ENCODE results near the gene KLK1. TPM values are rescaled to one million over a fixed set of nuclear protein-coding genes. Genes with fewer than 3 reads are reported as not detected.
A peak's percentile ranks its signal among the peaks of the same experiment; 100 is the strongest.

The KLK1 gene
- total and polyA plus RNA-seq, 3 donors from 2014 or later, result 0.43 to 2.7 (median 1.2) TPM

DNA sequence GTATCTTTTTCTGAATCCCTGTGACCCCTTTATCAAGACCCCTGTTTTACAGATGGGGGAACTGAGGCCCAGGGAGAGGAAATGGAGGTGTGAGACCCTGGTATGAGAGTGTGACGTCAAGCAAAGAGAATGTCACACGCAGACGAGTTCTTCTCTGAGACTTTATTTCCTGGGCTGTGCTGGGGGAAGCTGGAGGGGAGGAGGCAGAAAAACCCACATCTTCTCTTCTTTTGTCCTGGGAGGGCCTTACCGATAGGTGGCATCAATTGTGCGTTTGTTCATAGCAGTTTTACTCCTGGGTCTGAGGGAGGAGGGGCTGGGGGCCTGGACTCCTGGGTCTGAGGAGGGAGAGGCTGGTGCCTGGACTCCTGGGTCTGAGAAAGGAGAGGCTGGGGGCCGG is 14.7 kb upstream of the KLK1 start:
- no peaks in the 10 kb centered on the region for H3K36me3 ChIP-seq (ENCODE audit: low read depth, missing control alignments)
- intact Hi-C loops (cut with DNase I; ENCODE audit: low total_unique reads), result no loop called here
- H3K9me3 ChIP-seq, result no peaks in the 10 kb centered on the region
- no peak overlapping the region for H3K27ac ChIP-seq
- peaks cover 4% of the 10 kb centered on the region for H3K4me1 ChIP-seq
- no peak for DNase-seq
- WGBS, 2 donors, result 32 to 34% methylated on average over 5 to 6 of the region's 6 CpGs
- H3K27me3 ChIP-seq, result no peaks in the 10 kb centered on the region
- TF ChIP-seq POLR2A (IDR thresholded peaks at IDR 0.05), result no peak
- no peak overlapping the region for H3K4me3 ChIP-seq

DNA sequence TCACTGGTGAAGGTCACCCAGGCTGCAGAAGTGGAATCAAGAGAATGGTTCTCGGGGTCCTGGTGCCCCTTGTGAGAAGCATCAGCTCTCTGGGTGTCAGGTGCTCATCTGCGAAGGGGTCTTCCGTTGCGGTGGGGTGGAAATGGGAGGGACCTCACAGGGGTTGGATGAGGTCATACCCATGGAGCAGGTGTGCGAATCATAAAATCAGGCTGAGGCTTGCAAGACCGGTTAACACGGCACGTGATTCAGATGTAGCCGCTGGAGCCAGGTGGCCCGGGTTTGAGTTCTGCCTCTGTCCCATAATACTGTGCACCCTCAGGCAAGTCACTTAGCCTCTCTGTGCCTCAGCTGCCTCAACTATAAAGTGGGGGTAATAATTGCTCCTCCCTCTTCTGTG is 13.7 kb upstream of the KLK1 start:
- no peak overlapping the region for H3K4me3 ChIP-seq
- H3K27ac ChIP-seq, result no peak overlapping the region
- TF ChIP-seq, protein P1, sequence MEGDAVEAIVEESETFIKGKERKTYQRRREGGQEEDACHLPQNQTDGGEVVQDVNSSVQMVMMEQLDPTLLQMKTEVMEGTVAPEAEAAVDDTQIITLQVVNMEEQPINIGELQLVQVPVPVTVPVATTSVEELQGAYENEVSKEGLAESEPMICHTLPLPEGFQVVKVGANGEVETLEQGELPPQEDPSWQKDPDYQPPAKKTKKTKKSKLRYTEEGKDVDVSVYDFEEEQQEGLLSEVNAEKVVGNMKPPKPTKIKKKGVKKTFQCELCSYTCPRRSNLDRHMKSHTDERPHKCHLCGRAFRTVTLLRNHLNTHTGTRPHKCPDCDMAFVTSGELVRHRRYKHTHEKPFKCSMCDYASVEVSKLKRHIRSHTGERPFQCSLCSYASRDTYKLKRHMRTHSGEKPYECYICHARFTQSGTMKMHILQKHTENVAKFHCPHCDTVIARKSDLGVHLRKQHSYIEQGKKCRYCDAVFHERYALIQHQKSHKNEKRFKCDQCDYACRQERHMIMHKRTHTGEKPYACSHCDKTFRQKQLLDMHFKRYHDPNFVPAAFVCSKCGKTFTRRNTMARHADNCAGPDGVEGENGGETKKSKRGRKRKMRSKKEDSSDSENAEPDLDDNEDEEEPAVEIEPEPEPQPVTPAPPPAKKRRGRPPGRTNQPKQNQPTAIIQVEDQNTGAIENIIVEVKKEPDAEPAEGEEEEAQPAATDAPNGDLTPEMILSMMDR (IDR thresholded peaks at IDR 0.05), result no peak
- no peak for TF ChIP-seq POLR2A (IDR thresholded peaks at IDR 0.05)
- 62 to 70% methylated on average over 10 of the region's 10 CpGs for WGBS, 2 donors
- intact Hi-C loops (cut with DNase I; ENCODE audit: low total_unique reads), result no loop called here
- H3K9me3 ChIP-seq, result no peaks in the 10 kb centered on the region
- DNase-seq, result no peak
- peaks cover 4% of the 10 kb centered on the region for H3K4me1 ChIP-seq
- H3K36me3 ChIP-seq (ENCODE audit: low read depth, missing control alignments), result no peaks in the 10 kb centered on the region
- no peaks in the 10 kb centered on the region for H3K27me3 ChIP-seq

DNA sequence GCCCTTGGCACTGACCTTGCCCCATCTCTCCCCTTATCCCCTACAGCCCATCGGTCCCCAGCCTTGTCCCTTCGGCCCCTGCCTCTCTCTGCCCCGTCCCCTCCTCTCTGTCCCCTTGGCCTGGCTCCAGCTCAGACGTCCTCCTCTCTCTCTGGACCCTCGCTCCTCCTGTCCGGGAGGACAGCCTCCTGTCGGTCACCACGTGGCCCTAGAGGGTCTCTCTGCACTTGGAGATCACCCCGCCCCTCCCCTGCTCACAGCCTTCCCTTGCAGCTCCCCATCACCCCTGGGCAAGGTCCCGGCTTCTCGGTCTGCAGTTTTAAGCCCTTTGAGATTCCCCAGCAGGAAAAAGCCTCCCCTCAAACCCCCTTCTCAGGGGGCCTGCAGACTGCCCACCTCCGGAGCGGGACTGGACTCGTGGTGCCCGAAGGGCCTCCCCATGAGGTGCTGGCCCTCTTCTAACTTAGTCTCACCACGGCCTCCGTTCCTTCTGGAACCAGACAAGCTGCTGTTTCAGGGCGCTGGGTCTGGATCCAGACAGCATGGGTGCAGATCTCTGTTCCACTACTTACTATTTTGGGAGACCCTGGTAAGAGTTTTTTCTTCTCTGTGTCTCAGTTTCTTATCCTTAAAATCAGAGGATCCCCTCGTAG is 13.1 kb upstream of the KLK1 start:
- H3K36me3 ChIP-seq (ENCODE audit: low read depth, missing control alignments), result no peaks in the 10 kb centered on the region
- H3K27ac ChIP-seq, result no peak overlapping the region
- no peaks in the 10 kb centered on the region for H3K9me3 ChIP-seq
- peaks cover 4% of the 10 kb centered on the region for H3K4me1 ChIP-seq
- no peak for DNase-seq
- TF ChIP-seq, protein P1 (IDR thresholded peaks at IDR 0.05), result no peak
- no peak for TF ChIP-seq POLR2A (IDR thresholded peaks at IDR 0.05)
- intact Hi-C loops (cut with DNase I; ENCODE audit: low total_unique reads), result no loop called here
- 23% methylated on average over 19 of the region's 19 CpGs for WGBS, 2 donors
- no peaks in the 10 kb centered on the region for H3K27me3 ChIP-seq
- H3K4me3 ChIP-seq, result peak overlapping the region in 1 of 2 donors; percentile 51

DNA sequence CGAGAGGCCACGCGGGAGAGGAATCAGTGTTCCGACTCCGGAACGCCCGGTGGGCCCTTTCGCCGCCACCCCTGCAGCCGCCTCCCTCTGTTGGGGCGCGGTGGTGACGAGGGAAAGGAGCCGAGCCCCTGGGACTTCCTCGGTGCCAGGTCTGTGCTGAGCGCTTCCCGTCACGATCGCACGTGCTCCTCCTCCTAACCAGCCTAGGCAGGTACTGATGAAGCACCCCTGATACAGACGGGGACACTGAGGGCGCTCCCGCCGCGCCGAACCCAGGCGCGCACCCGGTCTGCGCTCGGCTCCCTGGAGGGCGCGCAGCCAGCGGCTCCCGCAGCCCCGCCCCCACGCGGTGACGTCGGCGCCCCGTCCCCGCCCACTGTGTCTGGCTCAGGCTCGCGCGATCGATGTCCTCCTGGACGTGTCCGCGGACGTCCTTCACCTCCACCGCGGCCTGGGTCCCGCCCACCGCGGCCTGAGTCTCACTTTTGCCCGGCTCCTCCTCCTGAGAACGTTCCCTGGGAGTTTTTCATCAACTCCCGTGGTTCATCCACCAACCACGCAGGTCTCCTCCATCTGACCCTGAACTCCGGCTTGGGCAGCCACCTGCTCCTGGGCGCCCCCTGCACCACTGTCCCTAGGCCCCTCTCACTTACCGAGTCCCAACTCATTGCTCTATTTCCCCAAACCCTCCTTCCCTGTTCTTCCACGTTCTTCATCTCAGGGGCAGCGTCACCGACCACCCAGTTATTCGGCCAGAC is 12.4 kb upstream of the KLK1 start:
- no peaks in the 10 kb centered on the region for H3K27me3 ChIP-seq
- H3K36me3 ChIP-seq (ENCODE audit: low read depth, missing control alignments), result no peaks in the 10 kb centered on the region
- DNase-seq, result peak; percentile 85
- WGBS, 2 donors, result 1 to 2% methylated on average over 22 to 52 of the region's 67 CpGs
- no peaks in the 10 kb centered on the region for H3K9me3 ChIP-seq
- intact Hi-C loops (cut with DNase I; ENCODE audit: low total_unique reads), result no loop called here
- H3K4me3 ChIP-seq, result peak overlapping the region; percentile 51 to 55
- H3K4me1 ChIP-seq, result peaks cover 4% of the 10 kb centered on the region
- no peak for TF ChIP-seq POLR2A (IDR thresholded peaks at IDR 0.05)
- TF ChIP-seq, protein P1 (IDR thresholded peaks at IDR 0.05), result no peak
- no peak overlapping the region for H3K27ac ChIP-seq

DNA sequence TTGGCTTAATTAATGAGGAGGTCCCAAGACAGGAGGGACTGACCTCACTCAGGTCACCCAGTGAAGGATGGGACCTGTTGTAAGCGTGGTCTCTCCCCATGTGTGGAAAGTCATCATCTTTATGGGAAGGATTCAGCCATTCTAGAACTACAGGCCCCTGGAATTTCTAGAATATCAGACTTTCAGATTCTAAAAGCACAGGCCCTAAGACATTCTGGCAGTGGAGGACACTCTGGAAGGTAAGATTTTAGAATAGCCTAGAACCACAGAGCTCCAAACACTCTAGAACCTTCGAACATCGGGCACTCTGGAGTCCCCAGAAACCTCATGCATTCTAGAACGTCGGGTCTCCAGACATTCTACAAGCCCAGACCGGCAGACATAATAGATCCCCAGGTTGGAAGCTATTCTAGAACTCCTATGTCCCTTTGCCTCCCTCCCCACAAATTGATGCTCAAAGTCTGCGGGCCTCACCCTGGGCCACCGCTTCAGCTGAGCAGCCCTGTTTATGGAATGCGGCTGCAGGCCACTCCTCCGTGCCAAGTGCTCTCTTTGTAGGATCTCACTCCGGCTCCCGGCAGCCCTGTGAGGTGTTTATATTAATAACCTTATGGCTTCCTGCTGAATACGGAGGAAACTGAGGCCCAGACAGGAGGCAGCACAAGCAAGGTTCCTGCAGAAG is 11.7 kb upstream of the KLK1 start:
- no peak overlapping the region for H3K27ac ChIP-seq
- intact Hi-C loops (cut with DNase I; ENCODE audit: low total_unique reads), result no loop called here

More for the DNA sequence above, 11.7 kb upstream of the KLK1 start:
- no peaks in the 10 kb centered on the region for H3K9me3 ChIP-seq
- DNase-seq, result peak; percentile 28
- H3K4me1 ChIP-seq, result peaks cover 4% of the 10 kb centered on the region
- WGBS, 2 donors, result 24 to 27% methylated on average over 12 to 13 of the region's 13 CpGs
- no peaks in the 10 kb centered on the region for H3K36me3 ChIP-seq (ENCODE audit: low read depth, missing control alignments)
- H3K27me3 ChIP-seq, result no peaks in the 10 kb centered on the region
- peak overlapping the region; percentile 51 to 55 for H3K4me3 ChIP-seq
- no peak for TF ChIP-seq POLR2A (IDR thresholded peaks at IDR 0.05)
- TF ChIP-seq, protein P1 (IDR thresholded peaks at IDR 0.05), result no peak
